ENCODE measurements around the gene CEACAM16. TPM values are rescaled to one million over a fixed set of nuclear protein-coding genes. Genes with fewer than 3 reads are reported as not detected.

CEACAM16 gene
- total and polyA plus RNA-seq, 9 of the 15 experiments (the other 6 are each of a cell fraction or from before 2014, with no cell fraction given), result not detected

- TF ChIP-seq ZFP36 (IDR thresholded peaks at IDR 0.05; ENCODE audit: low read depth, low read length, partially characterized antibody) (peak; percentile 64), GTF2F1 (IDR thresholded peaks at IDR 0.05; ENCODE audit: low read depth, low read length) (no peak), CBX1 (IDR thresholded peaks at IDR 0.05; ENCODE audit: low read depth) (peak; percentile 12; the same call in 1 of the 2 replicates), ZNF584 (CRISPR knock-in tag; IDR thresholded peaks at IDR 0.05; ENCODE audit: low read depth) (no peak), FOXJ3 (CRISPR knock-in tag; IDR thresholded peaks at IDR 0.05) (no peak), BCOR (IDR thresholded peaks at IDR 0.05) (peak; percentile 81), RBM25 (IDR thresholded peaks at IDR 0.05; ENCODE audit: low read depth, low read length, severe bottlenecking) (peak; percentile 31), SMAD3 (CRISPR knock-in tag; conservative IDR thresholded peaks at IDR 0.05) (no peak), KDM1A (IDR thresholded peaks at IDR 0.05) (peak; percentile 11 to 53; a peak in 1 of 4 replicates), SMARCA5 (IDR thresholded peaks at IDR 0.05) (peak; percentile 40; the same call in 1 of the 2 replicates)
- H3K36me3 ChIP-seq (ENCODE audit: control insufficient read depth, insufficient read depth, low read length), result no peaks in the 10 kb centered on the region
- H3K9ac ChIP-seq (ENCODE audit: insufficient read depth in 1 of 2, low read depth in 2 of 2, low read length in 2 of 2), result no peak overlapping the region
- FAIRE-seq, result no peak
- POLR2A ChIA-PET, result interaction anchor here (0.5 to 1.7 kb wide), 4 partner anchors 40 to 1252 kb away, joined by 3 to 5 read pairs (median 3); partner anchors contain the start of gene CLASRP
- no peaks in the 10 kb centered on the region for H3K9me3 ChIP-seq (replicated peaks; ENCODE audit: control insufficient read depth, insufficient read depth, low read depth, low read length)
- H3K79me2 ChIP-seq (ENCODE audit: control insufficient read depth, insufficient read depth, low read length), result no peaks in the 10 kb centered on the region
- H3K4me3 ChIP-seq, result no peak overlapping the region
- no peaks in the 10 kb centered on the region for H3K9me1 ChIP-seq (ENCODE audit: control insufficient read depth, insufficient read depth, low read length)
- no peaks in the 10 kb centered on the region for H3K27me3 ChIP-seq (ENCODE audit: control insufficient read depth in 2 of 2, insufficient read depth in 2 of 2, low read length in 2 of 2)
- no peak for DNase-seq (ENCODE audit: extremely low read depth in 1 of 4, low spot score in 3 of 4)
- H3K4me1 ChIP-seq (replicated peaks in 1 of 2; ENCODE audit: control insufficient read depth in 2 of 2, insufficient read depth in 2 of 2, low read length in 2 of 2), result no peaks in the 10 kb centered on the region; a peak in 1 of 5 replicates
- BruUV-seq (replicated peaks), result no TSS peak
- H3K27ac ChIP-seq (ENCODE audit: extremely low read depth, low read depth, low read length), result no peak overlapping the region
- H2AFZ ChIP-seq (ENCODE audit: low read depth, low read length), result no peak overlapping the region
- 15% methylated on average over 5 of the region's 5 CpGs for WGBS (ENCODE audit: insufficient coverage, low coverage, missing lambda C conversion rate)
- no peak for ATAC-seq
- H4K20me1 ChIP-seq (replicated peaks; ENCODE audit: control insufficient read depth, insufficient read depth, low read length), result no peaks in the 10 kb centered on the region
- no peak overlapping the region for H3K4me2 ChIP-seq (ENCODE audit: insufficient read depth, low read length)
- intact Hi-C loops (cut with micrococcal nuclease) (no loop called here), in situ Hi-C loops (cut with MboI) (no loop called here)
- CTCF ChIA-PET (ENCODE audit: low intra/inter-chr PET ratio), result no interaction called here
Observed at GRCh38 chr19:44731622-44732021, 32.7 kb downstream of the CEACAM16 start.
